Astrocyte (in vitro differentiated cells and primary cell): ENCODE data around the gene CALCR. TPM values are rescaled to one million over a fixed set of nuclear protein-coding genes. Genes with fewer than 3 reads are reported as not detected.

Experiments used
- DNase-seq: peaks from one replicate; pipeline ENCODE4 v3.0.0-alpha.2; 2010; ENCODE audit warnings: low read depth
- FAIRE-seq: peaks from 2 replicates; lab custom pipeline; 2011; peaks lifted over from hg19 to GRCh38; lab: Jason Lieb, UNC
- H2AFZ ChIP-seq: 2 replicates; pipeline ENCODE4 v1.6.0; 2012; ENCODE audit warnings: low read depth, low read length, inconsistent platforms
- H3K27ac ChIP-seq: 2 replicates; pipeline ENCODE4 v1.5.1; 2011; ENCODE audit warnings: low read depth, low read length, inconsistent platforms
- H3K27me3 ChIP-seq: 2 replicates; pipeline ENCODE4 v1.6.0; 2011; ENCODE audit warnings: low read length, inconsistent platforms; ENCODE audit not compliant: insufficient read depth
- H3K36me3 ChIP-seq: 2 replicates; pipeline ENCODE4 v1.5.1; 2011; ENCODE audit warnings: low read length, inconsistent platforms; ENCODE audit not compliant: insufficient read depth
- H3K4me1 ChIP-seq: 2 replicates; pipeline ENCODE4 v1.5.1; 2011; ENCODE audit warnings: low read length, inconsistent platforms; ENCODE audit not compliant: insufficient read depth
- H3K4me2 ChIP-seq: 2 replicates; pipeline ENCODE4 v1.6.0; 2012; ENCODE audit warnings: low read length, inconsistent platforms
- H3K4me3 ChIP-seq: 2 replicates; pipeline ENCODE4 v1.5.1; 2011; ENCODE audit warnings: low read depth, mild to moderate bottlenecking, low read length, inconsistent platforms; ENCODE audit not compliant: insufficient read depth
- H3K79me2 ChIP-seq: 2 replicates; pipeline ENCODE4 v1.6.0; 2012; ENCODE audit warnings: mild to moderate bottlenecking, low read length, inconsistent platforms; ENCODE audit not compliant: insufficient read depth
- H3K9ac ChIP-seq: 2 replicates; pipeline ENCODE4 v1.6.0; 2012; ENCODE audit warnings: mild to moderate bottlenecking, low read length, inconsistent platforms
- H3K9me3 ChIP-seq: 2 replicates; pipeline ENCODE4 v1.5.1; 2012; ENCODE audit warnings: low read depth, mild to moderate bottlenecking, low read length, inconsistent platforms; ENCODE audit not compliant: insufficient read depth
- H4K20me1 ChIP-seq: 2 replicates; pipeline ENCODE4 v1.6.0; 2012; ENCODE audit warnings: low read length, inconsistent platforms; ENCODE audit not compliant: insufficient read depth
- H3K27ac Mint-ChIP-seq: one replicate; pipeline ENCODE4 v1.8.0; 2021; ENCODE audit warnings: mild to moderate bottlenecking, mixed read lengths; ENCODE audit not compliant: unreplicated experiment
- H3K27me3 Mint-ChIP-seq: one replicate; pipeline ENCODE4 v1.8.0; 2021; ENCODE audit warnings: low read depth, mixed read lengths; ENCODE audit not compliant: unreplicated experiment
- H3K36me3 Mint-ChIP-seq: one replicate; pipeline ENCODE4 v1.8.0; 2021; ENCODE audit warnings: low read depth, mixed read lengths; ENCODE audit not compliant: unreplicated experiment
- H3K4me1 Mint-ChIP-seq: one replicate; pipeline ENCODE4 v1.8.0; 2021; ENCODE audit warnings: low read depth, mixed read lengths; ENCODE audit not compliant: unreplicated experiment
- H3K4me3 Mint-ChIP-seq: one replicate; pipeline ENCODE4 v1.8.0; 2021; ENCODE audit warnings: mild to moderate bottlenecking, moderate library complexity, mixed read lengths; ENCODE audit not compliant: unreplicated experiment
- H3K9me3 Mint-ChIP-seq: one replicate; pipeline ENCODE4 v1.8.0; 2021; ENCODE audit warnings: mild to moderate bottlenecking, mixed read lengths; ENCODE audit not compliant: unreplicated experiment
- EZH2 ChIP-seq: IDR thresholded peaks from 2 replicates; pipeline ENCODE4 v1.6.1; 2012; ENCODE audit warnings: mild to moderate bottlenecking, low read length, inconsistent platforms; ENCODE audit not compliant: insufficient read depth
- total RNA-seq: library from RNA; stranded (reverse); gene quantifications from 2 replicates; pipeline ENCODE4 v1.2.1, GENCODE V29; 2021
- TF ChIP-seq, protein P1 (sequence below): IDR thresholded peaks from 2 replicates; pipeline ENCODE4 v1.5.1; 2011; ENCODE audit warnings: low read depth, mild to moderate bottlenecking, inconsistent platforms, low read length, moderate library complexity; ENCODE audit not compliant: insufficient read depth

Gene CALCR
- total RNA-seq, 1 donor from 2014 or later: 5.4 TPM

DNA sequence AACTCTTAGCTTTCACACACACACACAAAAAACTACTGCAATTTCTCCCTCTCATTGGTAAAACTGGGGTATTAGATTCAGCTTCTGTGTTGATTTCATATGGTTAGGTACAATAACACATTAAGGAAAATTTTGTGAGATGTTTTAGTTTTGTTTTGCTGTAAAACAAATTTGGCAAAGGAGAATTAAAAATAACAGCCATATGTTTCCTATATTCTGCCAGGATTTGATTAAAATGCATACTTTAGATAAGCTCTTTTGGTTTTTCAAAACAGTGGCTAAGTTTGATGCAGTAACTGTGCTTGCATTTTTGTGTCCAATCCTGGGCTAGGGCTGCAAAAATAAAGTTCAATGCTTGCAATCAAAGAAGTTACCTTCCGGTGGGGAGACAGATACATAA is 126.3 kb downstream of the CALCR start:
- H3K9me3 ChIP-seq: no peaks in the 10 kb centered on the region
- Mint-ChIP-seq H3K27me3 (no peaks in the 10 kb centered on the region), H3K36me3 (no peaks in the 10 kb centered on the region), H3K27ac (no peak overlapping the region), H3K9me3 (no peaks in the 10 kb centered on the region), H3K4me1 (no peaks in the 10 kb centered on the region), H3K4me3 (no peak overlapping the region)
- no peak for TF ChIP-seq EZH2
- no peaks in the 10 kb centered on the region for H4K20me1 ChIP-seq
- no peak overlapping the region for H3K9ac ChIP-seq
- H2AFZ ChIP-seq: no peak overlapping the region
- H3K4me3 ChIP-seq: no peak overlapping the region
- no peaks in the 10 kb centered on the region for H3K79me2 ChIP-seq
- H3K36me3 ChIP-seq: no peaks in the 10 kb centered on the region
- DNase-seq: no peak
- H3K4me1 ChIP-seq: no peaks in the 10 kb centered on the region
- FAIRE-seq: no peak
- no peak overlapping the region for H3K4me2 ChIP-seq
- H3K27ac ChIP-seq: no peak overlapping the region
- H3K27me3 ChIP-seq: peaks cover 3% of the 10 kb centered on the region

DNA sequence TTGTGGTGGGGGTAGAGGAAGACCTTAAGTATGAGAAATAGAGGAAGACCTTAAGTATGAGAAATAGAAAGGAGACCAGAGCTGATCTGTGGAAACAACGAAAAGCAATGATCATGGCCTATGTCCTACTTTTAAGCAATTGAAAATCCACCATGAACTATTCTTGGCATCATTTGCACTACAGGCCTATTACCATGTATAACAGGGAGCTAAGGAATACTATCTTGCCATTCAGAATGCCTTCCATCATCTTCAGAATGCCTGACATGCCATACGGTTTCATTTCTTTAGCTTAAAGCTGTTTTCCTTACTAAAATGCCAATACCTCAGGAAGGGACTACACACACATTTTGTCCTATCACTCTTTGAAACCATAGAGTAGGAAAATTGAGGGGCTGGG is 127.0 kb downstream of the CALCR start:
- Histone ChIP-seq H3K4me1 (no peaks in the 10 kb centered on the region), H3K9me3 (no peaks in the 10 kb centered on the region), H3K9ac (no peak overlapping the region), H3K36me3 (no peaks in the 10 kb centered on the region), H3K27ac (no peak overlapping the region), H4K20me1 (no peaks in the 10 kb centered on the region), H3K79me2 (no peaks in the 10 kb centered on the region), H3K4me2 (no peak overlapping the region), H3K27me3 (no peaks in the 10 kb centered on the region), H2AFZ (no peak overlapping the region), H3K4me3 (no peak overlapping the region)
- H3K27me3 Mint-ChIP-seq: no peaks in the 10 kb centered on the region
- H3K9me3 Mint-ChIP-seq: no peaks in the 10 kb centered on the region
- H3K27ac Mint-ChIP-seq: no peak overlapping the region
- TF ChIP-seq, protein P1, sequence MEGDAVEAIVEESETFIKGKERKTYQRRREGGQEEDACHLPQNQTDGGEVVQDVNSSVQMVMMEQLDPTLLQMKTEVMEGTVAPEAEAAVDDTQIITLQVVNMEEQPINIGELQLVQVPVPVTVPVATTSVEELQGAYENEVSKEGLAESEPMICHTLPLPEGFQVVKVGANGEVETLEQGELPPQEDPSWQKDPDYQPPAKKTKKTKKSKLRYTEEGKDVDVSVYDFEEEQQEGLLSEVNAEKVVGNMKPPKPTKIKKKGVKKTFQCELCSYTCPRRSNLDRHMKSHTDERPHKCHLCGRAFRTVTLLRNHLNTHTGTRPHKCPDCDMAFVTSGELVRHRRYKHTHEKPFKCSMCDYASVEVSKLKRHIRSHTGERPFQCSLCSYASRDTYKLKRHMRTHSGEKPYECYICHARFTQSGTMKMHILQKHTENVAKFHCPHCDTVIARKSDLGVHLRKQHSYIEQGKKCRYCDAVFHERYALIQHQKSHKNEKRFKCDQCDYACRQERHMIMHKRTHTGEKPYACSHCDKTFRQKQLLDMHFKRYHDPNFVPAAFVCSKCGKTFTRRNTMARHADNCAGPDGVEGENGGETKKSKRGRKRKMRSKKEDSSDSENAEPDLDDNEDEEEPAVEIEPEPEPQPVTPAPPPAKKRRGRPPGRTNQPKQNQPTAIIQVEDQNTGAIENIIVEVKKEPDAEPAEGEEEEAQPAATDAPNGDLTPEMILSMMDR: no peak
- no peak for TF ChIP-seq EZH2
- no peaks in the 10 kb centered on the region for H3K36me3 Mint-ChIP-seq
- DNase-seq (no peak), FAIRE-seq (no peak)
- H3K4me1 Mint-ChIP-seq: no peaks in the 10 kb centered on the region
- no peak overlapping the region for H3K4me3 Mint-ChIP-seq

DNA sequence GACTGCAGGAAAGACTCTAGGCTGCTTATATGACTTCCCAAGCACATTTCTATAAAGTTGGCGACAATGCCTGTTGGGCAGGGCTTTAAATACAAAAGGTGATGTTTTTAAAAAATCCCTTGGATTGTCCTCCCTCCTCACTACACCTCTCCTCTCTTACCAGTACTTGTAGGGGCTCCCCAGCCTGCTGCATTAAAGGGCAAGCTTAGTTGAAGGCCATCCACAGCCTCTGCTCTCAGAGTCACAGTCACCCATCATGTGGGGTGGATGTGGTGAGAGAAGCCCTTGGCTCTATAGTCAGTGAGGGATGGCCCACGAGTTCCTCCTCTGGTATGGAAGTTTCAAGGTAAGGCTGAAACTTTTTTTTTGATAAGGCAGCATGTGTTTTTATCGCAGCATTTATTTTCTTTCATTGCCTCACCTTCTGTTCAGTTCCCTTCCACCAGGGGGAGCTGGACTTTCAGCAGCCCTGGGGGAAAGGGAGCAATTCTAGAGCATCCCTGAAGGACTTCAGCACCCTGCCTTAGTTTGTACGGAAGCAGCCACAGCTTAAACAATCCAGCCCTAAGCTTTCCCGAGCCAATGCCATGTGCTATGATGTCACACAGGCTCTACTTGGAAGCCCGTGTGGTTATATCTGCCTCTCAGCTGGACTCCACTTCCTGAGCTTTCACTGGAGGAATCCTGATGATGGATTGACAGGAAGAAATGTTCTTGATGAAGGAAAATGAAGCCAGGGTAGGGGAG is 131.9 kb downstream of the CALCR start:
- H3K4me1 Mint-ChIP-seq: no peaks in the 10 kb centered on the region
- FAIRE-seq: no peak

More for the DNA sequence above, 131.9 kb downstream of the CALCR start:
- H3K36me3 ChIP-seq: no peaks in the 10 kb centered on the region
- H4K20me1 ChIP-seq: no peaks in the 10 kb centered on the region
- Mint-ChIP-seq H3K27ac (no peak overlapping the region), H3K36me3 (no peaks in the 10 kb centered on the region), H3K27me3 (no peaks in the 10 kb centered on the region), H3K9me3 (no peaks in the 10 kb centered on the region), H3K4me3 (no peak overlapping the region)
- H3K4me3 ChIP-seq: no peak overlapping the region
- no peaks in the 10 kb centered on the region for H3K27me3 ChIP-seq
- H2AFZ ChIP-seq: no peak overlapping the region
- H3K9me3 ChIP-seq: no peaks in the 10 kb centered on the region
- H3K9ac ChIP-seq: no peak overlapping the region
- TF ChIP-seq, protein P1: peak; percentile 53
- no peak for TF ChIP-seq EZH2
- no peak overlapping the region for H3K4me2 ChIP-seq
- H3K4me1 ChIP-seq: no peaks in the 10 kb centered on the region
- DNase-seq: no peak
- H3K27ac ChIP-seq: no peak overlapping the region
- no peaks in the 10 kb centered on the region for H3K79me2 ChIP-seq
